Measurements from ENCODE around the gene LMO2. TPM values are rescaled to one million over a fixed set of nuclear protein-coding genes. Genes with fewer than 3 reads are reported as not detected.

Gene LMO2
- total RNA-seq, 1 donor from 2014 or later = 67.6 TPM

DNA sequence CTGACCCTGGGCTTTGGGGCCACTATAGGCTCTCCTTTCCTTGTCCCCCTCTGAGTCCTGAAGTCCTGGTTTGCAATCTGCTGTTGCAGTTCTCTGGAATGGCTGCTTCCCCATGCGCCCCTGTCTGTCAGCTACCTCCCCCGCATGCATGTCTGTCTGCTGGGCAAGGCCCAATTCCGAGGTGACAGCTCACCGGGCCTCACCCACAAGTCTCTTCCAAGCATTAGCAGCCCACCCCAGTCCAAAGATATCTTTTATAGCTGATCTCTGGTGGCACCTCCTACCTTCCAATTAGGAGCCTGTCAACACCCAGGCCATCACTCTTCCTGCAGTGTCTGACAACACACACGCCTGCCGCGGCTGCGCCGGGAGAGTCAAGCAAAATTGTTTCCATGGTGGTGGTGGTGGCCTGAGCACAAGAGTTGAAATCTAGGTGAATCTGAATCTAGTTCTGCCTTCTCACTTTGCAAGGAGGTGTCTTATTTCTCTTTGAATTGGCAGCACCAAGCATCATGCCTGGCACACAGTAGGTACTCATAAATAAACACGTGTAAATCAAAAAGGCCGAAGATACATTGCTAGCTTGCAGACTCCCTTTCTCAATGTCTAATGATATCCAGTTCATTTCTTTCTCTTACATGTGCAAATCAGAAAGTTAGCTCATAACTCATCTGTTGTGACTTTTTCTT is 1.2 kb upstream of the LMO2 start:
- DNase-seq (ENCODE audit: extremely low read depth, low read depth, low spot score) = no peak

- no peak for DNase-seq (ENCODE audit: extremely low read depth, low read depth, low spot score)
Observed at GRCh38 chr11:33889821-33890378, 2.0 kb downstream of the LMO2 start.

DNA sequence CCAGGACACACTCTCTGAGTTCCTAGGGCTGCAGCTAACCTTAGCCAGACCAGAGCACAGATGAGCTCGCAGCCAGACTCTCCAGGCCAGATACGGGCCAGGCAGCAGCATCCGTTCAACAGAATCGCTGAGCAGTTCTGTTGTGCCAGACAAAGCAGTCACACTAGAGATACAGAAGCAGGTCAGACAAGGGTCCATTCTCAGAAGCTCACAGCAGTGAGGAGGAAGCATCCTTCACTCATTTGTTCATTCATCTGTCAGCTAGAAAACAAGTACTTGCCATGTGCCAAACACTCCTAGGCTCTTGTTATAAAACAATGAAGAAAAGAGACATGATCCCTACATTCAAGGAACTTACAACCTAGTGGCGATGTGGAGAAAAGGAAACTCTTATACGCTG is 2.6 kb downstream of the LMO2 start:
- DNase-seq (ENCODE audit: extremely low read depth, low read depth, low spot score) = no peak

GRCh38 chr11:33887886-33888285 is 4.0 kb downstream of the LMO2 start:
- DNase-seq (ENCODE audit: extremely low read depth, low read depth, low spot score) = no peak

DNA sequence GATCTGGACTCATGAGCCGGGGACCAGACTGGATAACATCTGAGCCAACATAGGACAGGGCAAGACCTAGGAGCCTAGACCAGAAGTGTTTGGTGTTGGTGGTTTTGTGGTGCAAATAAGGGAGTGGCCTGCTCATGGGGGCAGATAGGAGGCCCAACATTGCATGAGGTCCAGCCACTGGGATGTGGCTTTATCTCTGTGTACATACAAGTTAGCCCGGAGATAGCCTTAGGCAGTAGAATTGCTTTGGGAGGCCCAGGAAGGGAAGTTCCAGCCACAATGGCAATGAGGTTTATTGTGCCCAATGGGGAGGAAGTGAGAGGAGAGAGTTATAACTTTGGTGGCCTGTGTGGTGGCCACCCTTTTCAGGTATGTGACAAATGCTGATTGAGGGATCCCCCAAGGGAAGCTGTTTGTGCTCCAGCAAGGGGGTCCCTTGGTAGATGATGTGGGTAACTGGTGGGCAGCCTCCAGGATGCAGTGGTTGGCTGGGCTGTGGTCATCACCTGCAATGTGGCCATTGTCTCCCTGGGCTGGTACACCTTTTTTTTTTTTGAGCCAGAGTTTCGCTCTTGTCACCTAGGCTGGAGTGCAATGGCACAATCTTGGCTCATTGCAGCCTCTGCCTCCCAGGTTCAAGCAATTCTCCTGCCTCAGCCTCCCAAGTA is 6.4 kb downstream of the LMO2 start:
- DNase-seq (ENCODE audit: extremely low read depth, low read depth, low spot score) = no peak

GRCh38 chr11:33884601-33885000 is 7.3 kb downstream of the LMO2 start:
- no peak for DNase-seq (ENCODE audit: extremely low read depth, low read depth, low spot score)

DNA sequence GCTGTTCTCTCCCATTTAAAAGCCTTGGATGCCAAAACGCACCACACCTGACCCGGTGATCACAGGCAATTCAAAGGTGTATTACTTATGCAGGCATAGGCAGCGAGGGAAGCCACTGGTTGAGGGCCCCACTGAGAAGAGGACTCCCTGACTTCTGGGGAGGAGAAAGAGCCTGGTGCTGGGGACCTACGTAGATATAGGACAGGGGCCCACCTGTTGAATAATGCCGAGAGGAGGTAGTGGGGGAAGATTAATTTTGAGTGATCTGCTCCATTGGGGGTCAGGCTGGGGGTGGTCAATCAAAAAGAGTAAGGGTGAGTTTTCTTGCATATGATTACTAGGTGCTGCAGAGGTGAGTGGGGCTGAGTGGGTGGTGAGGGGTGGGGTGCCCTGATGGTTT is 7.8 kb downstream of the LMO2 start:
- no peak for DNase-seq (ENCODE audit: extremely low read depth, low read depth, low spot score)

DNA sequence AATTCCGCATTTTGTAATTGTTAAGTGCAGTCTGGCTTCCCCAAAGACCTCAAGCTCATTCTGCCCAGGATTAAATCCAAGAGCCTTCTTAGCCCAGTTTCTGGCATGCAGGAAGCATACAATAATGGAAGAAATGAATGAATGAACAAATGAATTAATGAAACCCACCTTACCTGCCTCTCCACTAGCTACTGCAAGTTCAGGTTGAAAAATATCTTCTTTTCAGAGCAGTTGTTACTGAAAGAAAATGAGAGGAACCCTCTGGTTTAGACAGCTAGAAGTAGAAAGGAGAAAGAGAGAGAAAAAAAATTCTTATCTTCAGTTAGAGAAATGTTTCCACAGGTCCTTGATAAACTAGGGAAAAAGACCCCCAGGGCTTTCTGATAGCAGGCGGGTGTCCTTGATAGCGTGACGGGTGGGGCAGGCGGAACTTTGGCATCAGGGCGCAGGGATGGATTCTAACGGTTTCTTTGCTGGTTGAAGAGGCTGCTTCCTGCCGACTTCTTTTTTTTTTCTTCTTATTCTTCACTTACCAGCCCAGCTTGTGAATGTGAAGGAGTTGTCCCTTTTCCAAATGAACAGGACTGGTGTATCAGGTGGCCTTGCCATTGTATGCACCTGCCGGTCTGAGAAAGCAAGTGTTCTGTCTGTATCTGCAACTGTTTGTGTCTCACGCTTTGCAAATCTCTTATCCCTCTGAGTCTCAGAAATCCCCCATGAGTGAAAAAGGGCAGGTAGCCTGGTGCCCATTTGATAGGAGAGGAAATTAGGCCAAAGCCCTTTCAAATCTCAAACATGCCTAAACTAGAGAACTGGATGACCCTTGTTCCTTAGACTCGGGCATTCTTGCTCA is 10.0 kb downstream of the LMO2 start:
- DNase-seq (ENCODE audit: extremely low read depth, low read depth, low spot score) = no peak

GRCh38 chr11:33880979-33881378 is 10.9 kb downstream of the LMO2 start:
- DNase-seq (ENCODE audit: extremely low read depth, low read depth, low spot score) = no peak

DNA sequence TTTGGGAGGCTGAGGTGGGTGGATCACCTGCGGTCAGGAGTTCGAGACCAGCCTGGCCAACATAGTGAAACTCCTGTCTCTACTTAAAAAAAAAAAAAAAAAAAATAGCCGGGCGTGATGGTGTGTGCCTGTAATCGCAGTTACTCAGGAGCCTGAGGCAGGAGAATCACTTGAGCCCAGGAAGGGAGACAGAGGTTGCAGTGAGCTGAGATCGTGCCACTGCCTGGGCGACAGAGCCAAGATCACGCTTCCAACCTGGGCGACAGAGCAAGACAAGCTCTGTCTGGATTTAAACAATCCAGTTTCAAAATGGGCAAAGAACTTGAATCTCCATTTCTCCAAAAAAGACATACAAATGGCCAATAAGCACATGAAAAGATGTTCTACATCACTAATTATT is 12.5 kb downstream of the LMO2 start:
- DNase-seq (ENCODE audit: extremely low read depth, low read depth, low spot score) = no peak

DNA sequence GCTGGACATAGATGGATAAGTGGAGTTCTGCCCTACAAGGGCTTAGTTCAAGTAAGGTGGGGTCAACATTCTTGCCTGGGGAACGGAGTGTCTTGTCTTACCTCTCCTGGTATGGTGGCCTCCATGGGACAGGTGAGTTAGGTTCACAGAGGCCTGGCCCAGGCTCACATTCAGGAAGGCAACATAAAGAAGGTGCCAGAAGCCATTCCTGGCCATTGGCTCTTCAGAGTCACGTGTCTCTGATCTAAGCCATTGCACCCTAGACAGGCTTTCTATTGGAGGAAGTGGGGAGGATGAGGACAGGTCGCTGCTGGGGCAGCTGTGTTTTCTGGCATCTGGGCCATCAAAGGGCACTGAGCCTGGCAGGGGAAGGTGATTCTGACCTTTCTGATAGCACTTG is 14.8 kb downstream of the LMO2 start:
- DNase-seq (ENCODE audit: extremely low read depth, low read depth, low spot score) = no peak

DNA sequence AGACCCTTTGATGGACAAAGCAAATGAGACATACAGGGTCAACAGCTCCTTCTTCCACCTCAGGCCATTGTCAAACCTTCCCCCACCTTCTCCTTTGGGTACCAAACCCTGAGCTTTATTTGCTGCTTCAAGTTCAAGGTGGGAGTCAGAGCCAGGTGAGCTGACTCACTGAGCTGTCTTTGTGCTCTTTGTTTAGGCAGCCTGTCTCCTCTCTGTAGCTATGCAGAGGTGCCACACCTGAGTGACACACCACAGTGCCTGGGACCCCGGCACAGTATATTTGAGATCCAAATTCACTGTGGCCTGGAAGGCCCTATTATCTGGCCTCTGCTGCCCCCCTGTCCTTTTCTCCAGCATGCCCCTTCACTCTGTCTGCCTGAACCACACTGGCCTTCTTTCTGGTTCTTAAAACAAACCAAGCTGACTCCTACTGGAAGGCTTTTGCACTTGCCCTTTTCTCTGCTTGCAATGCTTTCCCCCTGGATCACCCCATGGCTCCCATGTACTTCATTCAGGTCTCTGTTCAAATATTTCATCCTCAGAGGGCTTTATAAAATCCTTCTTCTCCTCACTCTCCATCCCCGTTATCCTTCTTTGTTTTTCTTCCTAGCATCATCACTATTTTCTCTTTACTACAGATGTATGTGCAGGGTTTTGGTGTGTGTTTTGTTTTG is 16.1 kb downstream of the LMO2 start:
- DNase-seq (ENCODE audit: extremely low read depth, low read depth, low spot score) = no peak

DNA sequence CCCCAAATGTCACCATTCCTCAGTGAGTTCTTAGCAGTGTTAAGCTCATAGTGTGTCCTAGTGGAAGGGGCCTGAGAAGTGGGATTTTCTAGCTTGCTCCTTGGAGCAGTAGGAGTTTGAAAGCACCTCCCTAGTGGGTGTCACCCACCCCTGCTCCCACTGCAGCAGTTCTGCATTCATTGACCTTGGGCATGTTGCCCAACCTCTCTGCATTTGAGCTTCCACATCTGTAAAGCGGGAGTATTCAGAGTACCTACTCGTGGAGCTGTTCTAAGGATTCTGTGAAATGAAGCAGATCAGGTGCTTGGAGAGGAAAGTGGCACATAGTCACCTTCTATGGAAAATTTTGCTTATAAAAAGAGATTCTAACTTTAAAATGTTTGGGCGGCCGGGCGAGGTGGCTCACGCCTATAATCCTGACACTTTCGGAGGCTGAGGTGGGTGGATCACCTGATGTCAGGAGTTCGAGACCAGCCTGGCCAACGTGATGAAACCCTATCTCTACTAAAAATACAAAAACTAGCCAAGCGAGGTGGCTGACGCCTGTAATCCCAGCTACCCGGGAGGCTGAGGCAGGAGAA is 16.9 kb downstream of the LMO2 start:
- no peak for DNase-seq (ENCODE audit: extremely low read depth, low read depth, low spot score)

DNA sequence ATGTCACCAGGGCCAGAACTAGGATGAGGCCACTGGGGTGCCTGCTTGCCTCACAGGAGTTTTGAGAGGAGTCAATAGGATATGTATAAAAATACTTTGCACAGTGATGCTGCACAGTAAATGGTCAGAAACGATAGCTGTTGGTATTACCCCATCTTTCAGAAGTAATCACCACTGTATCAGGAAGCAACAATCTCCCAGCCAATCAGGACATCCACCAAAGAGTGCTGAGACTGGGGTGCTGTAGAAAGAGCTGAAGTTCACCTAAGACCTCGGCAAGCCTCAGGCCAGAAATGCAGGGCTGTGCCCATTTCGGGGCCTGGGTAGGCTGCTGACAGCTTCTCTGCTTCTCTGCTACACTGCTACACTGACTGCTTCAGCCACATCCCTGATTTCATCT is 17.4 kb downstream of the LMO2 start:
- DNase-seq (ENCODE audit: extremely low read depth, low read depth, low spot score) = no peak

GRCh38 chr11:33869481-33870422 is 22.1 kb downstream of the LMO2 start:
- DNase-seq (ENCODE audit: extremely low read depth, low read depth, low spot score) = no peak

DNA sequence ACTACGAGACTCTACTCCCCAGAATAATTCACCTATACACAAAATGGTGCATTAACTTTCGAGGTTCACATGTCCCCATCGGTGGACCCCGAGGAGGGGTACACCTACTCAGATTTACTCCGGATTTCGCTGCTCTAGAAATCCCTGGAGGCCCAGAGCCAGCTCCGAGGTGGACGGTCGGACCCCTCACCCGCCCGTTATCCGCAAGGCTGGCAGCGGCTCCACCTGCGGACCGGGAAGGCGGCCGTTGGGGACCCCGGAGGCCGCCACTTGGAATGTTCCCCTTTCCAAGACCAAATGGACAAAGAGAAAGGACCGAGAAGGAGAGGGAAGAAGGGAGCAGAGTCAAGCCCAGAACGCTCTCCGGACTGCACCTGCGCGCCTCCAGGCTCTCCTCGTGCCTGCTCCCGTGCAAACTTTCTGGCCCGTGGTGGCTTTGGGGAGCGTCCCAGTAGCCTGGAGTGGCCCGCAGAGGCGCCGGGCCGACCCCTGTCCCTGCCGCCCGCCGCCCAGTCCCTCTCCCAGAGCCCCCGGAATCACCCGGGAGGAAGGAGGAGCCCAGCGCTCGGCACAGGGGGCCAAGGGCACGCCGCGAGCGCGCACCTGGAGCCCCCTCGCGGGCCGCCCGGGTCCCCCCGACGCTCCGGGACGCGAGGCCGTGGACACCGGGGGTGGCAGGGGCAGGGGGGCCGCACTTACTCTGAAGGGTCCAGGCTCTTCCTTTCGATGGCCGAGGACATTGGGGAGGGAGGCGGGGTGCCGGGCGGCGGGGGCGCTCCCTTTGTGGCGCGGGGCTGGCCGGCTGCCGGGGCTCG is 23.0 kb downstream of the LMO2 start:
- no peak for DNase-seq (ENCODE audit: extremely low read depth, low read depth, low spot score)

DNA sequence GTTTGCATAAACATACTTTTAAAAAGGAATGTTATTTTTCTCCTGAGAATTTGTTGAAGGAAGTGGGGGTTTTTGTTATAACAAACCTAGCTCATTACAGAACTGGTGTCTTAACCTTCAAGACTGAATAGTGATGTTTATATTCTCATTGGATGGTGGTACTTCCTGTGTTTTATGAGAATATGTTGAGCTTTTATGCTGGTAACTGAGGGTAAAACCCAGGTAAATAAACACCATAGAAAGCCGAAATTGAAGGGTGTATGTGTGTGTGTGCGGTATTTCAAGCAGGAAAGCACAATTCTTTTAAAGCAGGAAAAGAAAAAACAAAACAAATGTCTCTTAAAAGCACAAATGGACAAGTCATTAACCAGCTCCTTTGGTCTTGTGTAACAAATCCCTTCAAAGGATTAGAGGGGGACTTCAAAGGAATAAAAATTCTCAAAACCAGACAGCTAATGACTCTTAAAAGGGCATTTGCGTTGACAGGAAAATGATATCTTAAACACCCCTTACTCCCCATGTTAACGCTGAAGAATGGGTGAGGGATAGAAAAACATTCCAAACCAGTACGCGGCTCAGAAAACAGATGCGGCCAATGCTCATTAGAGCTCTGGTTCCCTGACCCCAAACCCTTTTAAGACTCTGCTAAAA is 23.8 kb downstream of the LMO2 start:
- no peak for DNase-seq (ENCODE audit: extremely low read depth, low read depth, low spot score)

DNA sequence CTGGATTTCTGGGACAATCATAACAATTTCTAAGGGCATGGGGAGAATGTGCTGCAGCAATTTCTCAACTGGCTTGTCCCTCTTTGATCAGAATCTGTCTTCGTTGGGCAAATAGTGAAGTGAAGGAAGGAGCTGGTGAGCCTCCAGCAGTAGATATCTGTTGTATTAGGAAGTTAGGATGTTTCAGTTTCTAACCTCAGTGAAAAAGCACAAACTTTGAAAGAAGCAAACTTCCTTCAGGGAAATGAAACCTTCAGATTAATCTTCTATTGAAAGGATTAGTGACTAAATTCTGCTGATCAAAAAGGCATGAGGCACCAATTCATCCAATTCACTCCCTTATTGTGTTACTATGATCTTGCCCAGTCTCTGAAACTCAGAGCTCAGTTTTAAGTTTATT is 24.3 kb downstream of the LMO2 start:
- no peak for DNase-seq (ENCODE audit: extremely low read depth, low read depth, low spot score)

All from glomerular endothelial cell (primary cell).